SK-N-SH treated with all-trans-retinoic acid at 6 μM for 48 hours (cell line): ENCODE measurements around the gene COL25A1.

Source experiments
- ATAC-seq: fragments of 200-7000 bp; cut with Tn5 transposase; 3 replicates; pipeline ENCODE4 v1.9.1; 2020; ENCODE audit warnings: mild to moderate bottlenecking, moderate library complexity
- CREB5 ChIP-seq: fragments of 250-450 bp; sonication (Bioruptor Pico); IDR thresholded peaks from 2 replicates; pipeline ENCODE4 v1.5.1; 2020; ENCODE audit warnings: low read depth, mild to moderate bottlenecking, moderate library complexity
- CSRNP3 ChIP-seq: fragments of 250-450 bp; sonication (Bioruptor Pico); IDR thresholded peaks from 2 replicates; pipeline ENCODE4 v1.5.1; 2021; ENCODE audit warnings: mild to moderate bottlenecking, moderate library complexity
- GLIS3 ChIP-seq: fragments of 250-450 bp; sonication (Bioruptor Pico); IDR thresholded peaks from 2 replicates; pipeline ENCODE4 v1.5.0; 2020; ENCODE audit warnings: mild to moderate bottlenecking, moderate library complexity
- ISL1 ChIP-seq: fragments of 250-450 bp; sonication (Bioruptor Pico); IDR thresholded peaks from 2 replicates; pipeline ENCODE4 v2.1.2; 2022; ENCODE audit warnings: mild to moderate bottlenecking, moderate library complexity
- POU6F1 ChIP-seq: fragments of 250-450 bp; sonication (Bioruptor Pico); IDR thresholded peaks from 2 replicates; pipeline ENCODE4 v1.8.0; 2021; ENCODE audit warnings: low read depth, mild to moderate bottlenecking, moderate library complexity, borderline replicate concordance
- PPARA ChIP-seq: fragments of 250-450 bp; sonication (Bioruptor Pico); IDR thresholded peaks from 2 replicates; pipeline ENCODE4 v1.5.0; 2020; ENCODE audit warnings: mild to moderate bottlenecking, borderline replicate concordance
- SNAI2 ChIP-seq: fragments of 250-450 bp; sonication (Bioruptor Pico); IDR thresholded peaks from 2 replicates; pipeline ENCODE4 v1.5.0; 2020; ENCODE audit warnings: mild to moderate bottlenecking, moderate library complexity
- TOX ChIP-seq: fragments of 250-450 bp; sonication (Bioruptor Pico); IDR thresholded peaks from 2 replicates; pipeline ENCODE4 v1.8.0; 2021; ENCODE audit warnings: mild to moderate bottlenecking, moderate library complexity, borderline replicate concordance
- TSHZ2 ChIP-seq: fragments of 250-450 bp; sonication (Bioruptor Pico); IDR thresholded peaks from 2 replicates; pipeline ENCODE4 v1.5.0; 2020; ENCODE audit warnings: mild to moderate bottlenecking, moderate library complexity
- ZC3H10 ChIP-seq: fragments of 250-450 bp; sonication (Bioruptor Pico); IDR thresholded peaks from 2 replicates; pipeline ENCODE4 v1.5.1; 2021; ENCODE audit warnings: mild to moderate bottlenecking, moderate library complexity
- ZFP3 ChIP-seq: fragments of 250-450 bp; sonication (Bioruptor Pico); IDR thresholded peaks from 2 replicates; pipeline ENCODE4 v1.5.0; 2020; ENCODE audit warnings: mild to moderate bottlenecking, moderate library complexity
- ZFP30 ChIP-seq: fragments of 450-650 bp; formaldehyde crosslinking; IDR thresholded peaks from 2 replicates; pipeline ENCODE4 v1.5.0; 2022; ENCODE audit warnings: mild to moderate bottlenecking, moderate library complexity
- ZNF565 ChIP-seq: fragments of 450-650 bp; formaldehyde crosslinking; conservative IDR thresholded peaks from 2 replicates; pipeline ENCODE4 v1.5.0; 2020; ENCODE audit warnings: low read depth, mild to moderate bottlenecking, moderate library complexity
- ZNF70 ChIP-seq: fragments of 450-650 bp; formaldehyde crosslinking; IDR thresholded peaks from 2 replicates; pipeline ENCODE4 v1.5.0; 2020; ENCODE audit warnings: mild to moderate bottlenecking, moderate library complexity
- ZNF8 ChIP-seq: fragments of 450-650 bp; formaldehyde crosslinking; IDR thresholded peaks from 2 replicates; pipeline ENCODE4 v1.5.0; 2020; ENCODE audit warnings: mild to moderate bottlenecking, moderate library complexity

COL25A1 gene

GRCh38 chr4:109041463-109042360 is 260.7 kb downstream of the COL25A1 start:
- no peak for ATAC-seq
- TF ChIP-seq PPARA (CRISPR knock-in tag) (no peak), ZNF565 (CRISPR knock-in tag) (no peak), ISL1 (CRISPR knock-in tag) (no peak), GLIS3 (CRISPR knock-in tag) (no peak), TOX (CRISPR knock-in tag) (no peak), ZFP3 (CRISPR knock-in tag) (no peak), TSHZ2 (CRISPR knock-in tag) (no peak), ZNF70 (CRISPR knock-in tag) (no peak), SNAI2 (no peak), ZC3H10 (CRISPR knock-in tag) (no peak), CSRNP3 (no peak)

GRCh38 chr4:109040441-109040840 is 262.0 kb downstream of the COL25A1 start:
- ATAC-seq = no peak
- TF ChIP-seq CREB5 (CRISPR knock-in tag) (no peak), ZNF8 (CRISPR knock-in tag) (no peak), TSHZ2 (CRISPR knock-in tag) (no peak), ZFP30 (no peak), PPARA (CRISPR knock-in tag) (no peak)

GRCh38 chr4:109037026-109037425 is 265.4 kb downstream of the COL25A1 start:
- no peak for ATAC-seq
- no peak for TF ChIP-seq TSHZ2 (CRISPR knock-in tag)
- TF ChIP-seq ZFP3 (CRISPR knock-in tag) = no peak
- TF ChIP-seq SNAI2 = no peak
- no peak for TF ChIP-seq POU6F1 (CRISPR knock-in tag)
- TF ChIP-seq, all 23 proteins: peak for 0
